PC-9 (cell line): ENCODE data around the gene GPD1L.

Source experiments
- CTCF ChIP-seq: fragments of 200-600 bp; sonication (generic); conservative IDR thresholded peaks from 2 replicates; pipeline ENCODE4 v1.6.1; 2017; ENCODE audit warnings: mixed run types, antibody characterized with exemption, mild to moderate bottlenecking, moderate library complexity
- EZH2 ChIP-seq: fragments of 200-600 bp; sonication (generic); IDR thresholded peaks from 2 replicates; pipeline ENCODE4 v1.8.0; 2017; ENCODE audit warnings: antibody characterized with exemption, low read depth

- no peak for TF ChIP-seq CTCF
- no peak for TF ChIP-seq EZH2
Measured at GRCh38 chr3:32165442-32165841, 59.0 kb downstream of the GPD1L start.
